GM13976 (cell line): ENCODE results near the gene ATP8B1.

Experiments
- DNase-seq: peaks from one replicate; pipeline ENCODE4 v3.0.0; 2012; ENCODE audit warnings: low spot score
- in situ Hi-C: fragments of 300-500 bp; cut with MboI; formaldehyde crosslinking; loops from one replicate; pipeline ENCODE4 v1.12.0; 2022; ENCODE audit warnings: low sequenced_read_pairs, mixed read lengths, inconsistent platforms; ENCODE audit not compliant: unreplicated experiment
- TF ChIP-seq, protein P1 (sequence below): IDR thresholded peaks from 2 replicates; pipeline ENCODE4 v1.5.1; 2012; ENCODE audit warnings: borderline replicate concordance, mild to moderate bottlenecking; ENCODE audit not compliant: insufficient read depth; ENCODE audit errors: extremely low read depth, missing control alignments, control extremely low read depth

Gene ATP8B1

DNA sequence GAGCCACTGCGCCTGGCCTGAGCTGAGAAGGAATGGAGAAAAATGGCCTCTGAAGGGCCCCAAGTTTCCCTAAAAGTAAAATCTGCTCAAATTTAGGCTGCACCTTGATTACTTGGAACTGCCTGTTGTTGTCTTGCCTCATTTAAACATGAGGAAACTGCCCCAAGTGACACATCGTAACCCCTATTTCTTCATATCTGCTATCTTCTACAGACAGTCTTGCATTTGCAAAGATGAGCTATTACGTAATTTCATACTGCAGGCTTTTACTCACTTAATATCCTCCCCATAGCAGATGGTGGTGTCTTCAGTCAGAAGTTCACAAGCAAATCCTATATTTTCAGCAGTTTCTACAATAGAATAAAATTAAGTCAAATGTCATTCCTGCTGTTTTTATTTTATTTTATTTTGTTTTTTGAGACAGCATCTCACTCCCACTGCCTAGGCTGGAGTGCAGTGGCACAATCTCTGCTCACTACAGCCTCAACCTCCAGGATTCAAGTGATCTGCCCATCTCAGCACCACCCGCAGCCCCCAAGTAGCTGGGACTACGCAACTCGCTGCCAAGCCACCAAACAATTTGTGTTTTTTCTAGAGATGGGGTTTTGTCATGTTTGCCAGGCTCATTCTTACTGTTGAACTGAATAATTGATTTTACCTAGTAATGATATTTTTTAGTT, 136.2 kb downstream of the ATP8B1 start:
- in situ Hi-C loops: no loop called here
- no peak for DNase-seq
- TF ChIP-seq, protein P1, sequence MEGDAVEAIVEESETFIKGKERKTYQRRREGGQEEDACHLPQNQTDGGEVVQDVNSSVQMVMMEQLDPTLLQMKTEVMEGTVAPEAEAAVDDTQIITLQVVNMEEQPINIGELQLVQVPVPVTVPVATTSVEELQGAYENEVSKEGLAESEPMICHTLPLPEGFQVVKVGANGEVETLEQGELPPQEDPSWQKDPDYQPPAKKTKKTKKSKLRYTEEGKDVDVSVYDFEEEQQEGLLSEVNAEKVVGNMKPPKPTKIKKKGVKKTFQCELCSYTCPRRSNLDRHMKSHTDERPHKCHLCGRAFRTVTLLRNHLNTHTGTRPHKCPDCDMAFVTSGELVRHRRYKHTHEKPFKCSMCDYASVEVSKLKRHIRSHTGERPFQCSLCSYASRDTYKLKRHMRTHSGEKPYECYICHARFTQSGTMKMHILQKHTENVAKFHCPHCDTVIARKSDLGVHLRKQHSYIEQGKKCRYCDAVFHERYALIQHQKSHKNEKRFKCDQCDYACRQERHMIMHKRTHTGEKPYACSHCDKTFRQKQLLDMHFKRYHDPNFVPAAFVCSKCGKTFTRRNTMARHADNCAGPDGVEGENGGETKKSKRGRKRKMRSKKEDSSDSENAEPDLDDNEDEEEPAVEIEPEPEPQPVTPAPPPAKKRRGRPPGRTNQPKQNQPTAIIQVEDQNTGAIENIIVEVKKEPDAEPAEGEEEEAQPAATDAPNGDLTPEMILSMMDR: no peak

DNA sequence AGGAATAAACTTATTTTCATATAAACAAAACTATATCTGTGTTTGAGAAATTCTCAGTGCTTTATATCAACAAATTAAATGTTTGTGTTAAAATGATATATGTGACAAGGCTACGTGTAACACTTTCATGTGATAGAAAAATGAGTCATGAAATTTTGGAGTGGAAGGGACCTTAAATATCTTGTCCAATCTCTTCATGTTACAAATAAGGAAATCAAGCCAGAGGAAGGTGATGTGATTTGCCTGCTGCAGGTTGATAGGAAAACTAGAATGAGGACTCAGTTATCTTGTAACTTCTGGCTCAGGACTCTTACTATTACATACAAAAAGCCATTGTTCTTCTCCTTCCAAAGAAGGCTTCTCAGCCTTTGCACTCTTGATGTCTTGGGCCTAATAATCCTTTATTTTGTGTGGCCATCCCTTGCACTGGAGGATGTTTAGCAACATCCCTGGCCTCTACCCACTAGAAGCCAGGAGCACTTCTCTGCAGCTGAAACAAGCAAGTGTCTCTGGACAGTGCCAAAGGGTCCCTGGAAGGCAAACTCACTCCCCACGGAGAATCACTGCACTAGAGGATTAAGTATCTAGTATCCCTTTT, 138.4 kb downstream of the ATP8B1 start:
- in situ Hi-C loops: no loop called here
- TF ChIP-seq, protein P1: no peak
- DNase-seq: no peak

DNA sequence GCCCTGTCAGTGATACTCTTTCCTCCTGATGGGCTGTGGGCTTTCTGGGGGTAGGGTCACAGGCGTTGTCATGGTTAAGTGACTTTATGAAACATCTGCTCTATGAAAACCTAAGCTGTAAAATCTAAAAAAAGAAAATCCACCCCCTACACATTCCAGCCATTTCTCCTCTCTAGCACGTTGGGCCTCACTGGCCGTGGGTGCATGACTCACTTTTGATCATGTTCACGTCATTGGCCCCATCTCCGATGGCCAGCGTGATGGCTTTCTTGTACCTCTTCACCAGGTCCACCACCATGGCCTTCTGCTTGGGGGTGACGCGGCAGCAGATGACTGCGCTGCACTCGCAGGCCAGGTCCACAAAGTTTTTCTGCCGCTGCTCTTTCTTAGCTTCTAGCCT, 142.2 kb downstream of the ATP8B1 start:
- no peak for DNase-seq
- TF ChIP-seq, protein P1: no peak
- in situ Hi-C loops: no loop called here

DNA sequence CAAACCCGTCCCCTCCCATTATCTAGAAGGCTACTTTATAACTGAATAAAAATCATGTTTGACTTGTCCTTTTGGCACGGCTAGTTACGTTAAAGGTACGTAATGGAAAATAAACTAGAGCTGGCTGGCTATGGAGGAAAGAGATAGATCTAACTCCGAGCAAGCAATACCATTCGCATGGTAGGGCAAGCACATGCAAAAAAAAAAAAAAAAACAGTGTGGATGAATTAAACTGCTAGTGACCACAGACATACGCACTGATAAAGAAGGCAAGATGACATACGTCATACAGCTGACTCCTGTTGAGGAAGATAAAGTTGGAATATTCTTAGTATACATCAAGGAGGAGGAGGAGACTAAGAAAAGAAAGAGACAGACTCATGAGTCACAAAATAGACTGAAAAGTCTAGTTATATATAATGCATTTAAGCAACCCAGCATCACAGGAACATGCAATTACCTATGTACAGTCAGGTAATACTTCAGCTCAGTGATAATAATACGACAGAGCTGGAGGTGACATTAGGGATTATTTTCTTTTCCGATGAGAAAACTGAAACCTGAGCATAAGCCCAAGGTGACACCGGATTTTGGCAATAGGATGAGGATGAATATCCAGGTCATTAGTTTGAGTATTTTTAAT, 143.5 kb downstream of the ATP8B1 start:
- DNase-seq: no peak
- TF ChIP-seq, protein P1: no peak
- in situ Hi-C loops: no loop called here

DNA sequence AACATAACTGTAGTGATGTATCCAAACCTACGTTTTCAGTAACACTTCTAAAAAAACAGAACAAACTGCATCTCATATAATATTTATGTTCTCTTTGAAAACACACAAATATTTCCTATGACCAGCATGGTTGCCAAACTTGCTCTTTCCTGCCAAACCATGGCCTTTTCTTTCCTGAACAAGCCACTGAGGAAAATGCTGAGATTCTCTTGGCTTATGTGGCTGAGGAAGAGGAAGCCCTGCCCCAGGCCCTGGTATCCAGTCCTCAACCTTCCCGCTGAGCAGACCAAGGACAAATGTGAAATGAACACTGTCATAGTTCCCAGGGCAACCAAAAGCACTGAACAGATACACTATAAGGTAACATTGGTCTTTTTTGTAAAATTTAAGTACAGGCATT, 145.6 kb downstream of the ATP8B1 start:
- in situ Hi-C loops: no loop called here
- no peak for DNase-seq
- TF ChIP-seq, protein P1: no peak

DNA sequence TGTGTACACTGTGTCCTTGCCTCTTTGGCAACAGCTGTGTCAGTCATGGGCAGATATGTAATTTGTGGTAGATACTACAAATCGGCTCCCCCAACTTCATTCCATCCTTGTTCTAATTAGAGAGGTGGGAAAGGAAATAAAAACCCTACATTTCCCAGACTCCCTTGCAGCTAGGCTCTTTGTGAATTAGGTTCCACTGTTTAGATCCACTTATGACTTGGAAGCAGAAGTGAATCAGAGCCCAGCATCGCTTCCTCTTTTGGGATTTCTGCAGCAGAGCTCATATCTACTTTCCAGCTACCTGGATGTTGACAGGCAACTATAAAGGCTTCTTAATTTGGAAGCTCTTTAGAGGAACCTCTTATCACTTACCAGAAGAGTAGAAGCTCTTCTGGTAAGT, 147.4 kb downstream of the ATP8B1 start:
- no peak for DNase-seq
- in situ Hi-C loops: no loop called here
- TF ChIP-seq, protein P1: no peak

DNA sequence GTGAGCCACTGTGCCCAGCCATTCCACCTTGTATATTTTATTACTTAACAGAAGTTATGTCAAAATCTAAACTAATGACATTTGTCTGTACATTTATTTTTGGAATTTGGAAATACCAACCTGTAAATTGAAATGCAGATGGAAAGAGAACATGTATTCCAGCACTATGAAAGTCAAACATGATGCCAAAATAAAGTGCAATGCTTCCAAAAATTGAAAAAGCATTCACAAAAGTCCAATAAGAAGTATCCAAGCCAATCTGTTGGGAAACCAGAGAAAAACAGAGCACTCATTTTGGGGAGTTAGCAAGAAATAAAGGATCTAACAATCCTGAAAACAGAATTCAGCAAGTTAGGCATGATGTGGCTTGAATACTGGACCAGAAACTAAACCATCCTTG, 151.2 kb downstream of the ATP8B1 start:
- DNase-seq: no peak
- TF ChIP-seq, protein P1: no peak
- in situ Hi-C loops: no loop called here
